K562 (cell line): Measurements from ENCODE around the gene PRDX1. TPM values are rescaled to one million over a fixed set of nuclear protein-coding genes. Genes with fewer than 3 reads are reported as not detected.

ENCODE experiments used
- ARHGAP35 ChIP-seq: fragments of 450-650 bp; IDR thresholded peaks from 2 replicates; pipeline ENCODE4 v1.6.1; 2018; ENCODE audit not compliant: partially characterized antibody
- ARID1B ChIP-seq: fragments of 450-650 bp; IDR thresholded peaks from 2 replicates; pipeline ENCODE4 v1.6.1; 2016; ENCODE audit warnings: antibody characterized with exemption, mild to moderate bottlenecking, inconsistent platforms
- FOXA3 ChIP-seq, 2 experiments: fragments of 450-650 bp in 1 of 2; sonication (generic) in 1 of 2; formaldehyde crosslinking; IDR thresholded peaks in 1 of 2; conservative IDR thresholded peaks in 1 of 2; 2 replicates each; pipeline versions ENCODE4 v1.4.0 to v1.8.0; 2020 to 2022; ENCODE audit warnings: mild to moderate bottlenecking in 2 of 2, missing genetic modification reagents in 1 of 2
- KLF13 ChIP-seq: fragments of 450-650 bp; IDR thresholded peaks from 2 replicates; pipeline ENCODE4 v1.6.1; 2016; ENCODE audit warnings: missing genetic modification characterization, low read depth, mild to moderate bottlenecking, missing compliant biosample characterization, moderate library complexity, borderline replicate concordance
- MCM3 ChIP-seq: fragments of 450-650 bp; IDR thresholded peaks from 2 replicates; pipeline ENCODE4 v1.6.1; 2016
- MYC ChIP-seq, 2 experiments: fragments of 250-450 bp in 1 of 2; sonication (Bioruptor Pico) in 1 of 2; IDR thresholded peaks; 2 replicates each; pipeline versions ENCODE4 v1.5.1 to v1.6.1; 2012 to 2021; ENCODE audit warnings: low read depth in 2 of 2, borderline replicate concordance in 1 of 2, improper control_type of control experiment in 1 of 2, low read length in 1 of 2, mild to moderate bottlenecking in 1 of 2, moderate library complexity in 1 of 2
- NFIC ChIP-seq: fragments of 450-650 bp; IDR thresholded peaks from 2 replicates; pipeline ENCODE4 v1.6.1; 2017; ENCODE audit warnings: mild to moderate bottlenecking, inconsistent platforms
- NFRKB ChIP-seq: fragments of 450-650 bp; IDR thresholded peaks from 2 replicates; pipeline ENCODE4 v1.6.1; 2016; ENCODE audit warnings: low read depth
- RBM39 ChIP-seq: fragments of 200-400 bp; formaldehyde crosslinking; optimal IDR thresholded peaks from 2 replicates; pipeline ENCODE3; 2018; ENCODE audit warnings: low read depth, low read length
- SNRNP70 ChIP-seq: fragments of 200-400 bp; formaldehyde crosslinking; optimal IDR thresholded peaks from 2 replicates; pipeline ENCODE3; 2017; ENCODE audit warnings: low read depth, low read length
- USF2 ChIP-seq: sonication (generic); formaldehyde crosslinking; IDR thresholded peaks from 2 replicates; pipeline ENCODE4 v1.5.0; 2020; ENCODE audit warnings: missing genetic modification reagents
- ZNF398 ChIP-seq: fragments of 250-450 bp; sonication (Bioruptor Pico); IDR thresholded peaks from 2 replicates; pipeline ENCODE4 v1.8.0; 2021; ENCODE audit warnings: moderate library complexity, mild to moderate bottlenecking, inconsistent platforms
- polyA plus RNA-seq, 8 experiments: library from polyadenylated mRNA; depleted of rRNA in 4 of 8; stranded (reverse) in 5 of 8; unstranded in 3 of 8; fragments of >200 nt; fragmentation: Nextera tagmentation in 2 of 8; fragmentation: Illumina TruSeq in 1 of 8; extraction: Ambion mirVana in 2 of 8; extraction: Trizol in 1 of 8; gene quantifications; 2 replicates each; pipeline versions ENCODE4 v1.2.1 to v1.2.3, GENCODE V29; 2011 to 2014; ENCODE audit warnings: inconsistent platforms in 1 of 8, missing spikeins in 1 of 8
- total RNA-seq, 7 experiments: library from RNA; depleted of rRNA in 6 of 7; stranded (reverse); fragments of >200 nt in 6 of 7; fragmentation: Illumina TruSeq in 2 of 7; extraction: Trizol in 2 of 7; gene quantifications; 2 replicates each; pipeline versions ENCODE4 v1.2.1 to v1.2.3, GENCODE V29; 2011 to 2021; ENCODE audit warnings: low replicate concordance in 1 of 7
- TF ChIP-seq, protein P1 (sequence below), 2 experiments: fragments of 450-650 bp in 1 of 2; IDR thresholded peaks; 2 replicates each; pipeline ENCODE4 v1.6.1; 2011 to 2017; ENCODE audit warnings: low read depth in 2 of 2, antibody characterized with exemption in 1 of 2, borderline replicate concordance in 1 of 2, low read length in 1 of 2, mild to moderate bottlenecking in 1 of 2, mixed read lengths in 1 of 2; ENCODE audit not compliant: control insufficient read depth in 1 of 2
- TF ChIP-seq, protein P2 (sequence below): sonication (generic); formaldehyde crosslinking; IDR thresholded peaks from 2 replicates; pipeline ENCODE4 v1.8.0; 2023; ENCODE audit warnings: missing genetic modification reagents, mild to moderate bottlenecking, borderline replicate concordance

PRDX1 gene
- total and polyA plus RNA-seq, 9 of the 15 experiments (the other 6 are each of a cell fraction or from before 2014, with no cell fraction given), result 748 to 2,388 (median 1,045) TPM

- TF ChIP-seq MCM3, result no peak
- TF ChIP-seq ZNF398 (CRISPR knock-in tag), result no peak
- TF ChIP-seq USF2 (CRISPR knock-in tag), result peak; percentile 94
- TF ChIP-seq, protein P1, sequence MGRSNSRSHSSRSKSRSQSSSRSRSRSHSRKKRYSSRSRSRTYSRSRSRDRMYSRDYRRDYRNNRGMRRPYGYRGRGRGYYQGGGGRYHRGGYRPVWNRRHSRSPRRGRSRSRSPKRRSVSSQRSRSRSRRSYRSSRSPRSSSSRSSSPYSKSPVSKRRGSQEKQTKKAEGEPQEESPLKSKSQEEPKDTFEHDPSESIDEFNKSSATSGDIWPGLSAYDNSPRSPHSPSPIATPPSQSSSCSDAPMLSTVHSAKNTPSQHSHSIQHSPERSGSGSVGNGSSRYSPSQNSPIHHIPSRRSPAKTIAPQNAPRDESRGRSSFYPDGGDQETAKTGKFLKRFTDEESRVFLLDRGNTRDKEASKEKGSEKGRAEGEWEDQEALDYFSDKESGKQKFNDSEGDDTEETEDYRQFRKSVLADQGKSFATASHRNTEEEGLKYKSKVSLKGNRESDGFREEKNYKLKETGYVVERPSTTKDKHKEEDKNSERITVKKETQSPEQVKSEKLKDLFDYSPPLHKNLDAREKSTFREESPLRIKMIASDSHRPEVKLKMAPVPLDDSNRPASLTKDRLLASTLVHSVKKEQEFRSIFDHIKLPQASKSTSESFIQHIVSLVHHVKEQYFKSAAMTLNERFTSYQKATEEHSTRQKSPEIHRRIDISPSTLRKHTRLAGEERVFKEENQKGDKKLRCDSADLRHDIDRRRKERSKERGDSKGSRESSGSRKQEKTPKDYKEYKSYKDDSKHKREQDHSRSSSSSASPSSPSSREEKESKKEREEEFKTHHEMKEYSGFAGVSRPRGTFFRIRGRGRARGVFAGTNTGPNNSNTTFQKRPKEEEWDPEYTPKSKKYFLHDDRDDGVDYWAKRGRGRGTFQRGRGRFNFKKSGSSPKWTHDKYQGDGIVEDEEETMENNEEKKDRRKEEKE (IDR thresholded peaks at IDR 0.05; ENCODE audit: borderline replicate concordance in 1 of 2, control insufficient read depth in 1 of 2, low read depth in 2 of 2, low read length in 1 of 2), result peak in 1 of 2 experiments; percentile 63; a peak in 1 of 4 replicates
- peak; percentile 49 for TF ChIP-seq ARID1B
- peak; percentile 100 for TF ChIP-seq MYC (IDR thresholded peaks at IDR 0.05; ENCODE audit: low read depth, low read length)
- peak; percentile 99 for TF ChIP-seq MYC (CRISPR knock-in tag; IDR thresholded peaks at IDR 0.05; ENCODE audit: borderline replicate concordance, low read depth)
- TF ChIP-seq, protein P2, sequence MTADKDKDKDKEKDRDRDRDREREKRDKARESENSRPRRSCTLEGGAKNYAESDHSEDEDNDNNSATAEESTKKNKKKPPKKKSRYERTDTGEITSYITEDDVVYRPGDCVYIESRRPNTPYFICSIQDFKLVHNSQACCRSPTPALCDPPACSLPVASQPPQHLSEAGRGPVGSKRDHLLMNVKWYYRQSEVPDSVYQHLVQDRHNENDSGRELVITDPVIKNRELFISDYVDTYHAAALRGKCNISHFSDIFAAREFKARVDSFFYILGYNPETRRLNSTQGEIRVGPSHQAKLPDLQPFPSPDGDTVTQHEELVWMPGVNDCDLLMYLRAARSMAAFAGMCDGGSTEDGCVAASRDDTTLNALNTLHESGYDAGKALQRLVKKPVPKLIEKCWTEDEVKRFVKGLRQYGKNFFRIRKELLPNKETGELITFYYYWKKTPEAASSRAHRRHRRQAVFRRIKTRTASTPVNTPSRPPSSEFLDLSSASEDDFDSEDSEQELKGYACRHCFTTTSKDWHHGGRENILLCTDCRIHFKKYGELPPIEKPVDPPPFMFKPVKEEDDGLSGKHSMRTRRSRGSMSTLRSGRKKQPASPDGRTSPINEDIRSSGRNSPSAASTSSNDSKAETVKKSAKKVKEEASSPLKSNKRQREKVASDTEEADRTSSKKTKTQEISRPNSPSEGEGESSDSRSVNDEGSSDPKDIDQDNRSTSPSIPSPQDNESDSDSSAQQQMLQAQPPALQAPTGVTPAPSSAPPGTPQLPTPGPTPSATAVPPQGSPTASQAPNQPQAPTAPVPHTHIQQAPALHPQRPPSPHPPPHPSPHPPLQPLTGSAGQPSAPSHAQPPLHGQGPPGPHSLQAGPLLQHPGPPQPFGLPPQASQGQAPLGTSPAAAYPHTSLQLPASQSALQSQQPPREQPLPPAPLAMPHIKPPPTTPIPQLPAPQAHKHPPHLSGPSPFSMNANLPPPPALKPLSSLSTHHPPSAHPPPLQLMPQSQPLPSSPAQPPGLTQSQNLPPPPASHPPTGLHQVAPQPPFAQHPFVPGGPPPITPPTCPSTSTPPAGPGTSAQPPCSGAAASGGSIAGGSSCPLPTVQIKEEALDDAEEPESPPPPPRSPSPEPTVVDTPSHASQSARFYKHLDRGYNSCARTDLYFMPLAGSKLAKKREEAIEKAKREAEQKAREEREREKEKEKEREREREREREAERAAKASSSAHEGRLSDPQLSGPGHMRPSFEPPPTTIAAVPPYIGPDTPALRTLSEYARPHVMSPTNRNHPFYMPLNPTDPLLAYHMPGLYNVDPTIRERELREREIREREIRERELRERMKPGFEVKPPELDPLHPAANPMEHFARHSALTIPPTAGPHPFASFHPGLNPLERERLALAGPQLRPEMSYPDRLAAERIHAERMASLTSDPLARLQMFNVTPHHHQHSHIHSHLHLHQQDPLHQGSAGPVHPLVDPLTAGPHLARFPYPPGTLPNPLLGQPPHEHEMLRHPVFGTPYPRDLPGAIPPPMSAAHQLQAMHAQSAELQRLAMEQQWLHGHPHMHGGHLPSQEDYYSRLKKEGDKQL (CRISPR knock-in tag), result no peak
- peak; percentile 52 for TF ChIP-seq KLF13
- no peak for TF ChIP-seq SNRNP70
- TF ChIP-seq FOXA3 (CRISPR knock-in tag; conservative IDR thresholded peaks at IDR 0.05 in 1 of 2, IDR thresholded peaks at IDR 0.05 in 1 of 2), result no peak
- no peak for TF ChIP-seq ARHGAP35
- peak; percentile 70 for TF ChIP-seq NFIC
- TF ChIP-seq RBM39, result no peak
- TF ChIP-seq NFRKB, result peak; percentile 90
These were observed 29.0 kb upstream of the PRDX1 start, which contains the start of gene AKR1A1 (continued) for GRCh38 chr1:45550401-45551351.
